HEK293T (cell line): ENCODE results near the gene TUG1.

ENCODE experiments used
- CTCF ChIA-PET: fragments of 350-600 bp; formaldehyde crosslinking; extraction: SDS; loops from one replicate; lab custom pipeline; 2021; ENCODE audit warnings: antibody characterized with exemption, inconsistent platforms; lab: Yijun Ruan, JAX
- POLR2A ChIA-PET: fragments of 350-600 bp; formaldehyde crosslinking; extraction: SDS; loops from one replicate; lab custom pipeline; 2020; ENCODE audit warnings: antibody characterized with exemption, inconsistent platforms; lab: Yijun Ruan, JAX
- DNase-seq: peaks from one replicate; pipeline ENCODE4 v3.0.0; 2012; ENCODE audit warnings: mixed read lengths; ENCODE audit errors: extremely low spot score
- ARNT ChIP-seq: fragments of 450-650 bp; IDR thresholded peaks from 2 replicates; pipeline ENCODE4 v1.6.1; 2017; ENCODE audit warnings: mild to moderate bottlenecking
- BHLHE40 ChIP-seq: fragments of 450-650 bp; IDR thresholded peaks from 2 replicates; pipeline ENCODE4 v1.6.1; 2016; ENCODE audit warnings: mild to moderate bottlenecking, moderate library complexity, borderline replicate concordance
- CTBP1 ChIP-seq: fragments of 450-650 bp; IDR thresholded peaks from 2 replicates; pipeline ENCODE4 v1.6.1; 2016; ENCODE audit warnings: borderline replicate concordance
- ELF4 ChIP-seq: fragments of 450-650 bp; IDR thresholded peaks from 2 replicates; pipeline ENCODE4 v1.6.1; 2017; ENCODE audit warnings: antibody characterized with exemption
- FOXA1 ChIP-seq: fragments of 450-650 bp; IDR thresholded peaks from 2 replicates; pipeline ENCODE4 v1.6.1; 2016; ENCODE audit warnings: mild to moderate bottlenecking
- FOXK2 ChIP-seq: fragments of 450-650 bp; IDR thresholded peaks from 2 replicates; pipeline ENCODE4 v1.6.1; 2016; ENCODE audit warnings: mild to moderate bottlenecking
- FOXM1 ChIP-seq: fragments of 450-650 bp; IDR thresholded peaks from 2 replicates; pipeline ENCODE4 v1.6.1; 2017; ENCODE audit warnings: mild to moderate bottlenecking, borderline replicate concordance
- HDGF ChIP-seq: fragments of 450-650 bp; IDR thresholded peaks from 2 replicates; pipeline ENCODE4 v1.6.1; 2017; ENCODE audit warnings: antibody characterized with exemption, borderline replicate concordance
- L3MBTL2 ChIP-seq: fragments of 450-650 bp; conservative IDR thresholded peaks from 2 replicates; pipeline ENCODE4 v1.6.1; 2016; ENCODE audit warnings: mild to moderate bottlenecking
- LEF1 ChIP-seq: fragments of 450-650 bp; IDR thresholded peaks from 2 replicates; pipeline ENCODE4 v1.6.1; 2017; ENCODE audit warnings: mild to moderate bottlenecking, borderline replicate concordance
- NFRKB ChIP-seq: fragments of 450-650 bp; IDR thresholded peaks from 2 replicates; pipeline ENCODE4 v1.6.1; 2016; ENCODE audit warnings: mild to moderate bottlenecking, moderate library complexity
- SP1 ChIP-seq: fragments of 450-650 bp; IDR thresholded peaks from 2 replicates; pipeline ENCODE4 v1.6.1; 2017
- SUZ12 ChIP-seq: fragments of 450-650 bp; IDR thresholded peaks from 2 replicates; pipeline ENCODE4 v1.6.1; 2016; ENCODE audit warnings: mild to moderate bottlenecking
- TARDBP ChIP-seq: fragments of 450-650 bp; IDR thresholded peaks from 2 replicates; pipeline ENCODE4 v1.6.1; 2016
- ZNF384 ChIP-seq: fragments of 450-650 bp; IDR thresholded peaks from 2 replicates; pipeline ENCODE4 v1.6.1; 2016
- TF ChIP-seq, protein P1 (sequence below): fragments of 450-650 bp; IDR thresholded peaks from 2 replicates; pipeline ENCODE4 v1.6.1; 2016

TUG1 gene

DNA sequence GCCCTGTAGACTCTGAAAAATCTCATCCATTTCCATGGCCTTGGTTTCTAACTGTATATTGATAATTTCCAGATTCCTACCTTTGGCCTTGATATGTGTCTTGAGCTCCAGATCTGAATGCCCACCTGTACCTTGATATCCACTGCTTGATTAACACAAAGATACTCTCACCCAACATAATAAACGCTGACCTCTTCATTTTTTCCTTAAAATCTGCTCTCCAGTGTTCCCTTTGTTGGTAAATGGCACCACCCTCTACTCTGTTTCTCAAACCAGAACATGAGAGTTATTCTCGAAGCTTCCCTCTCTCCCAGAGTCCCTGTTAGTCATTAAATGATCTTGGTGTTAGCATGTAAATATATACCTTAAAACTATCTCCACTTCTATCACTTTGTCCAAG is 13.4 kb downstream of the TUG1 start:
- POLR2A ChIA-PET: interaction anchor here (0.8 to 1.0 kb wide), 2 partner anchors 8 to 13 kb away, joined by 3 read pairs; partner anchors contain the start of genes MORC2 and TUG1
- no peak for TF ChIP-seq ARNT
- TF ChIP-seq L3MBTL2: no peak
- TF ChIP-seq SUZ12: no peak
- TF ChIP-seq FOXM1: no peak
- TF ChIP-seq CTBP1: no peak
- TF ChIP-seq TARDBP: no peak
- TF ChIP-seq LEF1: no peak
- no peak for TF ChIP-seq FOXK2
- TF ChIP-seq ZNF384: no peak
- no peak for TF ChIP-seq NFRKB
- TF ChIP-seq, protein P1, sequence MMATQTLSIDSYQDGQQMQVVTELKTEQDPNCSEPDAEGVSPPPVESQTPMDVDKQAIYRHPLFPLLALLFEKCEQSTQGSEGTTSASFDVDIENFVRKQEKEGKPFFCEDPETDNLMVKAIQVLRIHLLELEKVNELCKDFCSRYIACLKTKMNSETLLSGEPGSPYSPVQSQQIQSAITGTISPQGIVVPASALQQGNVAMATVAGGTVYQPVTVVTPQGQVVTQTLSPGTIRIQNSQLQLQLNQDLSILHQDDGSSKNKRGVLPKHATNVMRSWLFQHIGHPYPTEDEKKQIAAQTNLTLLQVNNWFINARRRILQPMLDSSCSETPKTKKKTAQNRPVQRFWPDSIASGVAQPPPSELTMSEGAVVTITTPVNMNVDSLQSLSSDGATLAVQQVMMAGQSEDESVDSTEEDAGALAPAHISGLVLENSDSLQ: no peak
- TF ChIP-seq ELF4: no peak
- no peak for TF ChIP-seq FOXA1
- no peak for TF ChIP-seq HDGF
- TF ChIP-seq SP1: no peak
- no peak for TF ChIP-seq BHLHE40
- no peak for DNase-seq
- CTCF ChIA-PET: no interaction called here

DNA sequence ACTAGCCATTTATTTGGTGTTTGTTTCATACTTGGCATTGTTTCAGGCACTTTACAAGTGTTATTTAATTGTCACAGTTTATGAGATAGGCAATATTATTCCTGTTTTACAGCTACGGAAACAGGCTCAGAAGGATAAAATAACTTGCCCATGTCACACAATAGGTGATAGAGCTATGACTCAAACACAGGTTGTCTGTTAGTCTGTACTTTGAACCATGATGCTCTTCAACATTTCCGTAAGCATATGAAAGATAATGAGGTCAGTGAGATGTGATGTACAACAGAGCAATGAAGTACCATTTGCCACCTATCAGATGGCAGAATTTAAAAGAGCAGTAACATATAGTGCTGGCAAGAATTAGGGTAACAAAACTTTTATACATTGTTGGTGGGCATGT is 15.3 kb downstream of the TUG1 start:
- TF ChIP-seq CTBP1 (no peak), SUZ12 (no peak), FOXA1 (no peak), LEF1 (no peak), FOXK2 (no peak), FOXM1 (no peak), ZNF384 (no peak), SP1 (no peak), ARNT (no peak)
- POLR2A ChIA-PET: interaction anchor here (1.0 kb wide), 1 partner anchor 15 kb away, joined by 6 read pairs; the partner anchor contains the start of genes MORC2 and TUG1
- DNase-seq: no peak
- CTCF ChIA-PET: no interaction called here

DNA sequence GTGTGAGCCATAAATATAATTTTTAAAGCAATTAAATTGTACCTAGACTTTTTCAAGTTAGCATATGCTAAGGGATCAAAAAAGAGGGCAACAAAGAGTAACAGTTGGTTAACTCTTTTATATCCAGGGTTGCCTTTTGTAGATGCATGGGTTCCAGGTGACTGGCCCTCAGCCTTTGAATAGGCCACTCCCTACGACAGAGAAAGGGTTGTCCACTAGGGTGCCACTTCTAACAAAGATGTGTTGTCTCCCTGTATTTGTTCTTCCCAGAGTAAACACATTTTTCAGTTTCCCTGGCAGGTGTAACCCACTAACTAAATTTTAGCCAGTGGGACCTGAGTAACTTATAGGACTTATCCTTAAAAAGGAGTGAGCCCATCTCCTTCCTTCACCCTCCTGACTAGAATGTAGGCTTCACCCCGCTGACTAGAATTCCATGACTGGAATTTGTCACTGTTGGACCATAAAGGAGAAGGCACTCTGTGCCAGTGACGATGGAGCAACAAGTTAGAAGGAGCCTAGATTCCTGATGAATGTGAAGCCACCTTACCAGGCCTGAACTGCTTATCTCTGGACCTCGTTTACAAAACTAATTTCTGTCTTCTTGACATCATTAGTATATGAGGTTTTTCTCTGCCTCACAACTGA is 16.6 kb downstream of the TUG1 start:
- no peak for TF ChIP-seq FOXA1
- no peak for TF ChIP-seq FOXM1
- TF ChIP-seq SUZ12: no peak
- TF ChIP-seq ZNF384: no peak
- no peak for TF ChIP-seq SP1
- TF ChIP-seq NFRKB: no peak
- TF ChIP-seq, protein P1: no peak
- no peak for TF ChIP-seq ELF4
- TF ChIP-seq FOXK2: no peak
- ChIA-PET CTCF (no interaction called here), POLR2A (no interaction called here)
- DNase-seq: no peak

DNA sequence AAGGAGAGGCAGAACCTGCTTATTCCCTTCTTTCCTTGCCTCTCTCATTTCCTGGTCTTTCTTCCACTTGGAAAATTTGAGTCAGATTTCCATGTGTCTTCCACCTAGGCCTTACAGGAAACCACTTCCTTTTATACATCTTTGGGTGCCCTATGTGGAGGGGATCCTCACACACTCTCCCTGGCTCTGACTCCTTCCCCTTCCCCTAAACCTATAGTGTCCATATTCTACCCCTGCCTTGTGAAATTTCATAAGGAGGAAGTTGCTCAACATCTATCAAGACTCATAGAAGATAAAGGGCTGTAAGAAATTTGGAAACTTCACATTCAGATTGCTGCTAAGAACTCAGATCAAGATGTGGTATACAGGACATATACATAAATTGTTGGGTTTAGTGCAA is 20.4 kb downstream of the TUG1 start:
- CTCF ChIA-PET: no interaction called here

DNA sequence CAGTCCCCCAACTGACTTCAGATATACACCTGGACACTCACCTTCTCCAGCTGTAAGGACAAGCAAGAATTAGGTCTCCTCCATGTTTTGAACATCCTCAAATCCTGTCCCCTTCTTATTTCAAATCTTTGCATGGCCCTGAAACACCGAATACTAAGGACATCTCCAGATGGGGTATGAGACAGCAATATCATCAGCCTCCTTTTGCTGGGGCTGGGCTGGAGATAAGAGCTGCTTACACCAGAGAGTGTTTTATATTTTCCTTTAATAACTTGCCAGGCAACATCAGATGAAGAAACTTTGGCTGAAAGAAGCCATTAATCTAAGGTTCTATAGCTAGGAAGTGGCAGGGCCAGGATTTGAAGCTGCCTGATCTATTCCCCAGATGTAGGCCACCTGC is 21.6 kb downstream of the TUG1 start:
- CTCF ChIA-PET: no interaction called here
- DNase-seq: no peak
- POLR2A ChIA-PET: no interaction called here
- TF ChIP-seq SP1 (no peak), ELF4 (no peak), SUZ12 (no peak), FOXA1 (no peak), TARDBP (no peak), HDGF (no peak), LEF1 (no peak), ZNF384 (no peak), ARNT (no peak)
- TF ChIP-seq, protein P1: no peak

More for the DNA sequence above, 20.4 kb downstream of the TUG1 start:
- POLR2A ChIA-PET: no interaction called here
- TF ChIP-seq FOXA1 (no peak), ELF4 (no peak), HDGF (no peak)
- no peak for DNase-seq

DNA sequence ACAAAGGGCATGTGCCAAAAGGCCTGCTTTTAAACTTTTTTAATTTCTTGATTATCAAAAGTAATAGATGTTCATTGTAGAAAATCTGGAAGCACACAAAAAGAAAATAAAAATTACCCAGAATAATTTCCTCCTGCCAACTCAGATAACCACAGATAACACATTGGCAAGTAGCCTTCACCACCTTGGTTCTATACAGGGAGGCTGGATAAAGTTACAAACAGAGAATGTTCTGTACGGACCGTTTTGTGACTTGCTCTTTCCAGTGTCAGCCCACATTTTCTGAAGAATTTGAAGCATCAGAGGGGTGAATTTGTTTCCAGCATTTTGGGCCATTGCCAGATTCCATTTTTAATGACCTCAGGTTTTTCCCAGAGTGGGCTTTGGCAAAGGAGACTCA is 23.5 kb downstream of the TUG1 start:
- no peak for DNase-seq
- TF ChIP-seq TARDBP: no peak
- TF ChIP-seq NFRKB: no peak
- no peak for TF ChIP-seq ZNF384
- no peak for TF ChIP-seq HDGF
- TF ChIP-seq L3MBTL2: no peak
- no peak for TF ChIP-seq ARNT
- TF ChIP-seq SP1: no peak
- no peak for TF ChIP-seq FOXM1
- ChIA-PET POLR2A (interaction anchor here (0.8 to 1.0 kb wide), 2 partner anchors 23 to 89 kb away, joined by 4 read pairs; partner anchors contain the start of genes SMTN and TUG1), CTCF (interaction anchor here (0.7 kb wide), 1 partner anchor 1436 kb away, joined by 4 read pairs; no protein-coding TSS in a partner anchor)

DNA sequence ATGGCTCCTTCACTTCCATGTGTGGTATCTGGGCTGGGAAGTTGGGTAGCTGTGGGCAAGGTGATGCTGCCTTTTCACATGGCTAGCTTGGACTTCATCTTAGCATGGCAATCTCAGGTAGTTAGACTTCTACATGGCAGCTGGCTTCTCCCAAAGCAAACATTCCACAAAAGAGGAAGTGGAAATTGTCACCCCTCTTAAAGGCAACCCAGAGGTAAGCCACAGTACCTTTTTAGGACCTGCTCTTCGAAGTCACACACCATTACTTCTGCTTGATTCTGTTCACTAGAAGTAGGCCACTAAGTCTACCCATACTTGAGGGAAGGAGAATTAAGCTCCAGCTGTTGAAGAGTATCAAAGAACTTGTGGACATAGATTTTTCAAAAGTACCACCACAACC is 25.9 kb downstream of the TUG1 start:
- ChIA-PET POLR2A (no interaction called here), CTCF (no interaction called here)
- DNase-seq: no peak
- TF ChIP-seq SP1 (no peak), SUZ12 (no peak), NFRKB (no peak), FOXK2 (no peak), BHLHE40 (no peak), ZNF384 (no peak)
